ENCODE results near the gene CACNA1C. TPM values are rescaled to one million over a fixed set of nuclear protein-coding genes. Genes with fewer than 3 reads are reported as not detected.

The CACNA1C gene
- total RNA-seq, 1 donor from 2014 or later = 20.0 TPM

- no peak for FAIRE-seq
- DNase-seq (ENCODE audit: low spot score in 2 of 2) = no peak
Observed at GRCh38 chr12:2165021-2165420, 112.2 kb downstream of the CACNA1C start.

- no peak for FAIRE-seq
- DNase-seq (ENCODE audit: low spot score in 2 of 2) = no peak
Observed at GRCh38 chr12:2165927-2166326, 113.1 kb downstream of the CACNA1C start.

- FAIRE-seq (no peak), DNase-seq (ENCODE audit: low spot score in 2 of 2) (no peak)
Observed at GRCh38 chr12:2166696-2167095, 113.9 kb downstream of the CACNA1C start.

GRCh38 chr12:2167231-2167630, 114.4 kb downstream of the CACNA1C start:
- no peak for FAIRE-seq
- DNase-seq (ENCODE audit: low spot score in 2 of 2) = no peak

GRCh38 chr12:2168808-2169207, 116.0 kb downstream of the CACNA1C start:
- FAIRE-seq (no peak), DNase-seq (ENCODE audit: low spot score in 2 of 2) (no peak)

- FAIRE-seq = no peak
- no peak for DNase-seq (ENCODE audit: low spot score in 2 of 2)
Observed at GRCh38 chr12:2169489-2169888, 116.7 kb downstream of the CACNA1C start.

GRCh38 chr12:2169940-2170339, 117.2 kb downstream of the CACNA1C start:
- no peak for DNase-seq (ENCODE audit: low spot score in 2 of 2)
- no peak for FAIRE-seq

- DNase-seq (ENCODE audit: low spot score in 2 of 2) (no peak), FAIRE-seq (no peak)
Observed at GRCh38 chr12:2170376-2170775, 117.6 kb downstream of the CACNA1C start.

- FAIRE-seq (no peak), DNase-seq (ENCODE audit: low spot score in 2 of 2) (no peak)
Observed at GRCh38 chr12:2171672-2172426, 119.1 kb downstream of the CACNA1C start.

GRCh38 chr12:2172491-2173214, 119.9 kb downstream of the CACNA1C start:
- DNase-seq (ENCODE audit: low spot score in 2 of 2) = no peak
- no peak for FAIRE-seq

GRCh38 chr12:2173971-2174370, 121.2 kb downstream of the CACNA1C start:
- FAIRE-seq = no peak

GRCh38 chr12:2177003-2177402, 124.2 kb downstream of the CACNA1C start:
- DNase-seq (ENCODE audit: low spot score in 2 of 2) = no peak
- FAIRE-seq = no peak

More at GRCh38 chr12:2173971-2174370, 121.2 kb downstream of the CACNA1C start:
- no peak for DNase-seq (ENCODE audit: low spot score in 2 of 2)

- FAIRE-seq (no peak), DNase-seq (ENCODE audit: low spot score in 2 of 2) (no peak)
Observed at GRCh38 chr12:2177751-2178150, 125.0 kb downstream of the CACNA1C start.

GRCh38 chr12:2179058-2179457, 126.3 kb downstream of the CACNA1C start:
- FAIRE-seq (no peak), DNase-seq (ENCODE audit: low spot score in 2 of 2) (no peak)

GRCh38 chr12:2179953-2180736, 127.4 kb downstream of the CACNA1C start:
- DNase-seq (ENCODE audit: low spot score in 2 of 2) (peak in 1 of 2 donors; percentile 56), FAIRE-seq (no peak)

GRCh38 chr12:2180737-2181082, 127.9 kb downstream of the CACNA1C start:
- DNase-seq (ENCODE audit: low spot score in 2 of 2) = no peak
- no peak for FAIRE-seq

- no peak for DNase-seq (ENCODE audit: low spot score in 2 of 2)
- FAIRE-seq = no peak
Observed at GRCh38 chr12:2183556-2184541, 131.1 kb downstream of the CACNA1C start.

- no peak for FAIRE-seq
- DNase-seq (ENCODE audit: low spot score in 2 of 2) = no peak
Observed at GRCh38 chr12:2185751-2186341, 133.1 kb downstream of the CACNA1C start.

GRCh38 chr12:2187195-2187945, 134.6 kb downstream of the CACNA1C start:
- DNase-seq (ENCODE audit: low spot score in 2 of 2) = no peak
- FAIRE-seq = no peak
